ENCODE results near the gene TEX48. TPM values are rescaled to one million over a fixed set of nuclear protein-coding genes. Genes with fewer than 3 reads are reported as not detected.

The TEX48 gene
- total RNA-seq, 1 donor from 2014 or later, result not detected

- no peak for DNase-seq (ENCODE audit: extremely low spot score, unreplicated experiment)
These were observed 41.9 kb upstream of the TEX48 start for GRCh38 chr9:114723931-114724330.

GRCh38 chr9:114722937-114723620 lies 41.1 kb upstream of the TEX48 start:
- TF ChIP-seq, protein P1, sequence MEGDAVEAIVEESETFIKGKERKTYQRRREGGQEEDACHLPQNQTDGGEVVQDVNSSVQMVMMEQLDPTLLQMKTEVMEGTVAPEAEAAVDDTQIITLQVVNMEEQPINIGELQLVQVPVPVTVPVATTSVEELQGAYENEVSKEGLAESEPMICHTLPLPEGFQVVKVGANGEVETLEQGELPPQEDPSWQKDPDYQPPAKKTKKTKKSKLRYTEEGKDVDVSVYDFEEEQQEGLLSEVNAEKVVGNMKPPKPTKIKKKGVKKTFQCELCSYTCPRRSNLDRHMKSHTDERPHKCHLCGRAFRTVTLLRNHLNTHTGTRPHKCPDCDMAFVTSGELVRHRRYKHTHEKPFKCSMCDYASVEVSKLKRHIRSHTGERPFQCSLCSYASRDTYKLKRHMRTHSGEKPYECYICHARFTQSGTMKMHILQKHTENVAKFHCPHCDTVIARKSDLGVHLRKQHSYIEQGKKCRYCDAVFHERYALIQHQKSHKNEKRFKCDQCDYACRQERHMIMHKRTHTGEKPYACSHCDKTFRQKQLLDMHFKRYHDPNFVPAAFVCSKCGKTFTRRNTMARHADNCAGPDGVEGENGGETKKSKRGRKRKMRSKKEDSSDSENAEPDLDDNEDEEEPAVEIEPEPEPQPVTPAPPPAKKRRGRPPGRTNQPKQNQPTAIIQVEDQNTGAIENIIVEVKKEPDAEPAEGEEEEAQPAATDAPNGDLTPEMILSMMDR (IDR thresholded peaks at IDR 0.05), result no peak
- no peak for DNase-seq (ENCODE audit: extremely low spot score, unreplicated experiment)
- H3K4me1 Mint-ChIP-seq (ENCODE audit: unreplicated experiment), result peaks cover 38% of the 10 kb centered on the region
- H3K4me3 Mint-ChIP-seq (ENCODE audit: unreplicated experiment), result no peak overlapping the region
- H3K9me3 Mint-ChIP-seq (ENCODE audit: unreplicated experiment), result no peaks in the 10 kb centered on the region
- H3K27ac Mint-ChIP-seq (ENCODE audit: unreplicated experiment), result no peak overlapping the region
- peaks cover 5% of the 10 kb centered on the region for H3K27me3 Mint-ChIP-seq (ENCODE audit: unreplicated experiment)
- H3K36me3 Mint-ChIP-seq (ENCODE audit: unreplicated experiment), result no peaks in the 10 kb centered on the region

More at GRCh38 chr9:114723931-114724330, 41.9 kb upstream of the TEX48 start:
- Mint-ChIP-seq H3K4me3 (ENCODE audit: unreplicated experiment) (no peak overlapping the region), H3K4me1 (ENCODE audit: unreplicated experiment) (peaks cover 38% of the 10 kb centered on the region), H3K27ac (ENCODE audit: unreplicated experiment) (peak overlapping the region; percentile 15), H3K9me3 (ENCODE audit: unreplicated experiment) (no peaks in the 10 kb centered on the region), H3K36me3 (ENCODE audit: unreplicated experiment) (no peaks in the 10 kb centered on the region), H3K27me3 (ENCODE audit: unreplicated experiment) (no peaks in the 10 kb centered on the region)
- TF ChIP-seq, protein P1 (IDR thresholded peaks at IDR 0.05), result no peak

GRCh38 chr9:114722081-114722621 lies 40.2 kb upstream of the TEX48 start:
- no peak for DNase-seq (ENCODE audit: extremely low spot score, unreplicated experiment)
- TF ChIP-seq, protein P1 (IDR thresholded peaks at IDR 0.05), result no peak
- Mint-ChIP-seq H3K36me3 (ENCODE audit: unreplicated experiment) (no peaks in the 10 kb centered on the region), H3K4me3 (ENCODE audit: unreplicated experiment) (no peak overlapping the region), H3K27ac (ENCODE audit: unreplicated experiment) (no peak overlapping the region), H3K9me3 (ENCODE audit: unreplicated experiment) (no peaks in the 10 kb centered on the region), H3K4me1 (ENCODE audit: unreplicated experiment) (peaks cover 36% of the 10 kb centered on the region), H3K27me3 (ENCODE audit: unreplicated experiment) (peaks cover 9% of the 10 kb centered on the region)

DNA sequence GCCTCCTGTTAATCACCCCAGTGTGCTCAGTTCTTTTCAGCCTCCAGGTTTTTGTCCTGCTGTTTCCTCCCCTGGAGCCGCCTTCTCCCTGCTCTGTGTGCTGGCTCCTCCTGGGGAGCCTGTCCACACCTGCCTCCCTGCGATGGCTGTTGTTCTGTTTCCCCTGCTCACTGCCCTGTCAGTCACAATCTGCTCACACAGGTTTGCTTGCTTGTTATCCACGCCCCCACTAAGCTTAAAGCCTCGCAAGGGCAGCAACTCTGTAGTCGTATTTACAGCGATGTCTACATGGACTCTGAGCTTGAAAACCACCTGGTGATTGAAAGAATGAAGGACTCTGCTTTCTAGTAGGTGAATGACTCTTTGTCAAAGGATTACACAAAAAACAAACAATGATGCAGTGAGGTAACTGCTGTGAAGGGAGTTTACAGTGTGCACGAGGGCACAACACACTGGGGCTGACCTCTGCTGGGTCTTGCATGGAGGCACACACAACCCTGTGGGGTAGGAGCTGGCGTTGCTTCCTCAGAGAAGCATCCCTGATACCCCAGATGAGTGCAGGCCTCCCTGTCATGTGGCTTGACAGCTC lies 39.6 kb upstream of the TEX48 start:
- TF ChIP-seq, protein P1 (IDR thresholded peaks at IDR 0.05), result no peak
- DNase-seq (ENCODE audit: extremely low spot score, unreplicated experiment), result no peak
- peaks cover 36% of the 10 kb centered on the region for H3K4me1 Mint-ChIP-seq (ENCODE audit: unreplicated experiment)
- no peaks in the 10 kb centered on the region for H3K9me3 Mint-ChIP-seq (ENCODE audit: unreplicated experiment)
- no peak overlapping the region for H3K27ac Mint-ChIP-seq (ENCODE audit: unreplicated experiment)
- no peak overlapping the region for H3K4me3 Mint-ChIP-seq (ENCODE audit: unreplicated experiment)
- peaks cover 9% of the 10 kb centered on the region for H3K27me3 Mint-ChIP-seq (ENCODE audit: unreplicated experiment)
- H3K36me3 Mint-ChIP-seq (ENCODE audit: unreplicated experiment), result no peaks in the 10 kb centered on the region

DNA sequence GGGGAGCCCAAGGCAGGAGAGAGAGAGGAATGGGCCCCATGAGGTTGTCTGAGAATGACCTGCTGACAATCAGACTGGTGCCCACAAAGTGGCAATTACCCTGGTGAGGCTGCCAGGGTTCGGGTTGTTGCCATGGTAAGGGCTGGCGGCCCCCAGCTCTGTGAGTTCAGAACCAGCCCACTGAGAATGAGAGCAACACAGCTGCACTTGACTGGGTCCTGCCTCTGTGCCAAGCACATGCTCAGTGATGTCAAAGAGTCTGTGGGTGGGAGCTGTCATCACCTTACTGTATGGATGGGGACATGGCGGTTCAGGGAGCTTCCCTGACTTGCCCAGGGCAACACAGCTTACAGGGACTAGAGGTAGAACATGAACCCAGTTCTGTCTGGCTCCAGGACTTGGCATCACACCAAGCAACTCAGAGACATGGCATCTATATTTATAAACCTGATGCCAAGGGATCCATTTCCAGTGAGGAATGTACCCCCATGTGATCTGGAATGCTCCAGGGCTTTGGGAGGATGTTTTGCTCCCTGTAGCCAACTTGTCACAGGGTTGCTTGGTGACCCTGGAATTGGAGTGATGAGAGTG lies 38.2 kb upstream of the TEX48 start:
- Mint-ChIP-seq H3K4me1 (ENCODE audit: unreplicated experiment) (peaks cover 33% of the 10 kb centered on the region), H3K9me3 (ENCODE audit: unreplicated experiment) (no peaks in the 10 kb centered on the region), H3K27ac (ENCODE audit: unreplicated experiment) (no peak overlapping the region), H3K36me3 (ENCODE audit: unreplicated experiment) (no peaks in the 10 kb centered on the region), H3K27me3 (ENCODE audit: unreplicated experiment) (peaks cover 13% of the 10 kb centered on the region), H3K4me3 (ENCODE audit: unreplicated experiment) (no peak overlapping the region)
- DNase-seq (ENCODE audit: extremely low spot score, unreplicated experiment), result no peak
- TF ChIP-seq, protein P1 (IDR thresholded peaks at IDR 0.05), result no peak

All from osteocyte (in vitro differentiated cells).